T-helper 2 cell treated with Interferon-gamma antibody and Interleukin-4, amounts not matched to agents 5 μg/mL and 100 μg/mL, for 36 hours (primary cell): ENCODE results near the gene ATOX1.
"Not testable (repeated sequence)": the region's sequence is repeated elsewhere in the genome, so short reads cannot be mapped to it uniquely, and the experiment has no call there.

ENCODE experiments used
- DNase-seq: peaks from one replicate; pipeline ENCODE4 v3.0.0; 2021; ENCODE audit warnings: low spot score
- H3K27ac Mint-ChIP-seq: one replicate; pipeline ENCODE4 v1.8.0; 2021; ENCODE audit warnings: mild to moderate bottlenecking, mixed read lengths
- H3K27me3 Mint-ChIP-seq: one replicate; pipeline ENCODE4 v1.8.0; 2021; ENCODE audit warnings: low read depth, mixed read lengths
- H3K36me3 Mint-ChIP-seq: one replicate; pipeline ENCODE4 v1.8.0; 2021; ENCODE audit warnings: low read depth, mixed read lengths
- H3K4me1 Mint-ChIP-seq: one replicate; pipeline ENCODE4 v1.8.0; 2021; ENCODE audit warnings: low read depth, mixed read lengths
- H3K4me3 Mint-ChIP-seq: one replicate; pipeline ENCODE4 v1.8.0; 2022; ENCODE audit warnings: mild to moderate bottlenecking, moderate library complexity, mixed read lengths
- H3K9me3 Mint-ChIP-seq: one replicate; pipeline ENCODE4 v1.8.0; 2021; ENCODE audit warnings: mixed read lengths

The ATOX1 gene

GRCh38 chr5:151733358-151734063 lies 24.9 kb downstream of the ATOX1 start:
- peaks cover 10% of the 10 kb centered on the region for H3K36me3 Mint-ChIP-seq
- no peak for DNase-seq
- no peak overlapping the region for H3K27ac Mint-ChIP-seq
- H3K9me3 Mint-ChIP-seq, result peaks cover 10% of the 10 kb centered on the region
- H3K4me1 Mint-ChIP-seq, result peaks cover 6% of the 10 kb centered on the region
- no peaks in the 10 kb centered on the region for H3K27me3 Mint-ChIP-seq
- no peak overlapping the region for H3K4me3 Mint-ChIP-seq

- Mint-ChIP-seq H3K27ac (no peak overlapping the region), H3K36me3 (peaks cover 10% of the 10 kb centered on the region), H3K4me1 (peaks cover 6% of the 10 kb centered on the region), H3K27me3 (no peaks in the 10 kb centered on the region), H3K4me3 (no peak overlapping the region), H3K9me3 (peaks cover 10% of the 10 kb centered on the region)
- DNase-seq, result no peak
Measured at GRCh38 chr5:151730381-151730780, 28.1 kb downstream of the ATOX1 start.

GRCh38 chr5:151729597-151729996 lies 28.8 kb downstream of the ATOX1 start:
- not testable (repeated sequence) for DNase-seq, H3K27me3 Mint-ChIP-seq, H3K4me1 Mint-ChIP-seq, H3K27ac Mint-ChIP-seq, H3K4me3 Mint-ChIP-seq
- Mint-ChIP-seq H3K36me3 (peaks cover 10% of the 10 kb centered on the region), H3K9me3 (peaks cover 10% of the 10 kb centered on the region)

GRCh38 chr5:151724360-151724759 lies 34.1 kb downstream of the ATOX1 start:
- H3K27ac Mint-ChIP-seq, result no peak overlapping the region
- H3K4me1 Mint-ChIP-seq, result peaks cover 3% of the 10 kb centered on the region
- H3K4me3 Mint-ChIP-seq, result no peak overlapping the region
- H3K36me3 Mint-ChIP-seq, result peaks cover 3% of the 10 kb centered on the region
- no peak for DNase-seq
- no peaks in the 10 kb centered on the region for H3K27me3 Mint-ChIP-seq
- peaks cover 2% of the 10 kb centered on the region for H3K9me3 Mint-ChIP-seq

GRCh38 chr5:151722546-151722945 lies 35.9 kb downstream of the ATOX1 start:
- Mint-ChIP-seq H3K36me3 (no peaks in the 10 kb centered on the region), H3K27me3 (no peaks in the 10 kb centered on the region), H3K9me3 (no peaks in the 10 kb centered on the region), H3K27ac (no peak overlapping the region), H3K4me3 (no peak overlapping the region), H3K4me1 (no peaks in the 10 kb centered on the region)
- DNase-seq, result no peak

- DNase-seq, result no peak
- Mint-ChIP-seq H3K9me3 (no peaks in the 10 kb centered on the region), H3K27ac (no peak overlapping the region), H3K4me3 (no peak overlapping the region), H3K36me3 (no peaks in the 10 kb centered on the region), H3K4me1 (no peaks in the 10 kb centered on the region), H3K27me3 (no peaks in the 10 kb centered on the region)
Measured at GRCh38 chr5:151721812-151722391, 36.5 kb downstream of the ATOX1 start.

- Mint-ChIP-seq H3K9me3 (no peaks in the 10 kb centered on the region), H3K27ac (no peak overlapping the region), H3K4me1 (no peaks in the 10 kb centered on the region), H3K27me3 (no peaks in the 10 kb centered on the region), H3K4me3 (no peak overlapping the region), H3K36me3 (no peaks in the 10 kb centered on the region)
- peak; percentile 11 for DNase-seq
Measured at GRCh38 chr5:151721087-151721646, 37.3 kb downstream of the ATOX1 start.

- H3K4me3 Mint-ChIP-seq, result no peak overlapping the region
- no peaks in the 10 kb centered on the region for H3K27me3 Mint-ChIP-seq
- H3K4me1 Mint-ChIP-seq, result no peaks in the 10 kb centered on the region
- H3K9me3 Mint-ChIP-seq, result no peaks in the 10 kb centered on the region
- no peak overlapping the region for H3K27ac Mint-ChIP-seq
- DNase-seq, result no peak
- no peaks in the 10 kb centered on the region for H3K36me3 Mint-ChIP-seq
Measured at GRCh38 chr5:151720215-151720614, 38.2 kb downstream of the ATOX1 start.

- no peaks in the 10 kb centered on the region for H3K9me3 Mint-ChIP-seq
- H3K27me3 Mint-ChIP-seq, result no peaks in the 10 kb centered on the region
- no peak overlapping the region for H3K4me3 Mint-ChIP-seq
- DNase-seq, result no peak
- no peak overlapping the region for H3K27ac Mint-ChIP-seq
- no peaks in the 10 kb centered on the region for H3K36me3 Mint-ChIP-seq
- H3K4me1 Mint-ChIP-seq, result no peaks in the 10 kb centered on the region
Measured at GRCh38 chr5:151719228-151720000, 39.0 kb downstream of the ATOX1 start.

GRCh38 chr5:151718646-151719045 lies 39.8 kb downstream of the ATOX1 start:
- Mint-ChIP-seq H3K4me1 (no peaks in the 10 kb centered on the region), H3K9me3 (no peaks in the 10 kb centered on the region), H3K27ac (no peak overlapping the region), H3K27me3 (no peaks in the 10 kb centered on the region), H3K4me3 (no peak overlapping the region), H3K36me3 (no peaks in the 10 kb centered on the region)
- DNase-seq, result no peak

GRCh38 chr5:151718153-151718552 lies 40.3 kb downstream of the ATOX1 start:
- no peaks in the 10 kb centered on the region for H3K27me3 Mint-ChIP-seq
- H3K9me3 Mint-ChIP-seq, result no peaks in the 10 kb centered on the region
- H3K4me3 Mint-ChIP-seq, result no peak overlapping the region
- no peak for DNase-seq
- H3K27ac Mint-ChIP-seq, result no peak overlapping the region
- no peaks in the 10 kb centered on the region for H3K36me3 Mint-ChIP-seq
- no peaks in the 10 kb centered on the region for H3K4me1 Mint-ChIP-seq

GRCh38 chr5:151717416-151717815 lies 41.0 kb downstream of the ATOX1 start:
- Mint-ChIP-seq H3K9me3 (no peaks in the 10 kb centered on the region), H3K27me3 (peaks cover 1% of the 10 kb centered on the region), H3K27ac (peak overlapping the region; percentile 26), H3K36me3 (no peaks in the 10 kb centered on the region), H3K4me1 (no peaks in the 10 kb centered on the region), H3K4me3 (no peak overlapping the region)
- DNase-seq, result no peak

GRCh38 chr5:151709109-151709735 lies 49.2 kb downstream of the ATOX1 start:
- Mint-ChIP-seq H3K36me3 (no peaks in the 10 kb centered on the region), H3K4me1 (peaks cover 3% of the 10 kb centered on the region), H3K9me3 (no peaks in the 10 kb centered on the region), H3K27ac (no peak overlapping the region), H3K27me3 (peaks cover 13% of the 10 kb centered on the region), H3K4me3 (no peak overlapping the region)
- DNase-seq, result no peak

- Mint-ChIP-seq H3K9me3 (no peaks in the 10 kb centered on the region), H3K4me3 (no peak overlapping the region), H3K27me3 (peaks cover 13% of the 10 kb centered on the region), H3K4me1 (peaks cover 3% of the 10 kb centered on the region), H3K36me3 (no peaks in the 10 kb centered on the region), H3K27ac (no peak overlapping the region)
- DNase-seq, result no peak
Measured at GRCh38 chr5:151708126-151708525, 50.3 kb downstream of the ATOX1 start.
